Gastroesophageal sphincter (tissue), 3 donors: Measurements from ENCODE around the gene CELA2B.

Source experiments
- POLR2AphosphoS5 ChIP-seq: sonication (generic); formaldehyde crosslinking; IDR thresholded peaks from one replicate; pipeline ENCODE4 v1.6.1; 2017; ENCODE audit warnings: antibody characterized with exemption
- TF ChIP-seq, protein P1 (sequence below), 4 experiments: fragments of 200-600 bp in 2 of 4; fragments of 450-650 bp in 2 of 4; sonication (generic) in 1 of 4; IDR thresholded peaks; one replicate each; pipeline ENCODE4 v1.5.1; 2017 to 2019; ENCODE audit warnings: antibody characterized with exemption in 4 of 4, mild to moderate bottlenecking in 2 of 4, moderate library complexity in 2 of 4

DNA sequence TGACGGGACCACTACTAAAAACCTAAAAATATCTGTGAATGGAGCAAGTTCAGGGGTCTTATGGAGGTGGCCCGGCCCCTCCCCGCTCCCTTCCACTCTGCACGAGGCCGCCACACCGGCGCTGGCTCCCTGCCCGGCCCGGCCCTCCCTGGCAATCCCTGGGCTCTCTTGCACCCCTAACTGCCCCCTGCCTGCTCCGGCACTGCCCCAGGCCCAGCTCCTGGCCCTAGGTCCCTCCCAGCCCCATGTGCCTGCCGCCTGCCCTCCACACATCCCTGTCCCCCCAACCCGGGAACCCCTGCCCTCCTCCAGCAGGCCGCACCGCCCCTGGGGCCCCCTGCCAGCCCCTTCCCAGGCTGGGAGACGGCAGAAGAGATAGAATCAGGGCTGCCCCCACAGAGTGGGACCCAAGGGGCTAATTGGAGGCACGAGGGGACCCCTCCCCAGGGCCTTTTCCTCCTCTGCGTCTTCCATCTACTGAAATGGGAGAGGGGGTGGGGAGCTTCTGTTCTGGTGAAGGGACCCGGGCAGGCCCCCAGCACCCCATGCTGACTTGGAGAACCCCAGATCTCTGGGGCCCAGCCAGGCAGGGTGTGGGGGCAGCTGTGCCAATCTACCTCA lies 47.0 kb upstream of the CELA2B start:
- no peak for TF ChIP-seq POLR2AphosphoS5
- TF ChIP-seq, protein P1, sequence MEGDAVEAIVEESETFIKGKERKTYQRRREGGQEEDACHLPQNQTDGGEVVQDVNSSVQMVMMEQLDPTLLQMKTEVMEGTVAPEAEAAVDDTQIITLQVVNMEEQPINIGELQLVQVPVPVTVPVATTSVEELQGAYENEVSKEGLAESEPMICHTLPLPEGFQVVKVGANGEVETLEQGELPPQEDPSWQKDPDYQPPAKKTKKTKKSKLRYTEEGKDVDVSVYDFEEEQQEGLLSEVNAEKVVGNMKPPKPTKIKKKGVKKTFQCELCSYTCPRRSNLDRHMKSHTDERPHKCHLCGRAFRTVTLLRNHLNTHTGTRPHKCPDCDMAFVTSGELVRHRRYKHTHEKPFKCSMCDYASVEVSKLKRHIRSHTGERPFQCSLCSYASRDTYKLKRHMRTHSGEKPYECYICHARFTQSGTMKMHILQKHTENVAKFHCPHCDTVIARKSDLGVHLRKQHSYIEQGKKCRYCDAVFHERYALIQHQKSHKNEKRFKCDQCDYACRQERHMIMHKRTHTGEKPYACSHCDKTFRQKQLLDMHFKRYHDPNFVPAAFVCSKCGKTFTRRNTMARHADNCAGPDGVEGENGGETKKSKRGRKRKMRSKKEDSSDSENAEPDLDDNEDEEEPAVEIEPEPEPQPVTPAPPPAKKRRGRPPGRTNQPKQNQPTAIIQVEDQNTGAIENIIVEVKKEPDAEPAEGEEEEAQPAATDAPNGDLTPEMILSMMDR (IDR thresholded peaks at IDR 0.05): no peak
